Transverse colon (tissue), 4 donors: ENCODE measurements around the gene GARS1.

Experiments
- EP300 ChIP-seq: sonication (generic); formaldehyde crosslinking; IDR thresholded peaks from one replicate; pipeline ENCODE4 v1.6.1; 2017; ENCODE audit warnings: antibody characterized with exemption, low read depth
- POLR2A ChIP-seq: fragments of 450-650 bp; IDR thresholded peaks from one replicate; pipeline ENCODE4 v1.6.1; 2016; ENCODE audit warnings: antibody characterized with exemption, mild to moderate bottlenecking, moderate library complexity
- POLR2AphosphoS5 ChIP-seq, 3 donors: sonication (generic); formaldehyde crosslinking; IDR thresholded peaks; one replicate each; pipeline ENCODE4 v1.6.1; 2016; ENCODE audit warnings: antibody characterized with exemption in 3 of 3
- TF ChIP-seq, protein P1 (sequence below), 5 experiments: fragments of 200-600 bp in 3 of 5; fragments of 450-650 bp in 2 of 5; sonication (generic) in 3 of 5; IDR thresholded peaks; 1 replicate in 2 of 5; 2 replicates in 3 of 5; pipeline ENCODE4 v1.5.1; 2016 to 2017; ENCODE audit warnings: antibody characterized with exemption in 5 of 5, inconsistent platforms in 3 of 5, mild to moderate bottlenecking in 2 of 5, moderate library complexity in 1 of 5

DNA sequence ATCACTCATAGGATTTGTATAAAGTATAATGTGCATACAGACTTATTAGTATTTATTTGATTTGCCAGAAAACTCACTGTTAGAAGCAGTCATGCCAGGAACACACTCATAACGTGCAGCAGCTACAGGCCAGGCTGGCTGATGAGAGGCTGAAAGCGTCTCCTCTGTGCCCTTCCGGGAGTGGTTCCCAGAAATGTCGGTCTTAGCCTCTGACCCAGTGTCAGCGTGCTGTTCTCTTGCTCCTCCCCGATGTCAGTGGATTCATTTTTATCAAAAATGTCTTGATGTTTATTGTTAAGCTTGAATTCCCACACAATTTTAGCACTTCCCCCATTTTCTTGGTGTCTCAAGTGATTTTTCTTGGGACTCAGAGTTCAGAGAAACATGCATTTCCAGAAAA lies 33.3 kb upstream of the GARS1 start:
- no peak for TF ChIP-seq POLR2A
- TF ChIP-seq, protein P1, sequence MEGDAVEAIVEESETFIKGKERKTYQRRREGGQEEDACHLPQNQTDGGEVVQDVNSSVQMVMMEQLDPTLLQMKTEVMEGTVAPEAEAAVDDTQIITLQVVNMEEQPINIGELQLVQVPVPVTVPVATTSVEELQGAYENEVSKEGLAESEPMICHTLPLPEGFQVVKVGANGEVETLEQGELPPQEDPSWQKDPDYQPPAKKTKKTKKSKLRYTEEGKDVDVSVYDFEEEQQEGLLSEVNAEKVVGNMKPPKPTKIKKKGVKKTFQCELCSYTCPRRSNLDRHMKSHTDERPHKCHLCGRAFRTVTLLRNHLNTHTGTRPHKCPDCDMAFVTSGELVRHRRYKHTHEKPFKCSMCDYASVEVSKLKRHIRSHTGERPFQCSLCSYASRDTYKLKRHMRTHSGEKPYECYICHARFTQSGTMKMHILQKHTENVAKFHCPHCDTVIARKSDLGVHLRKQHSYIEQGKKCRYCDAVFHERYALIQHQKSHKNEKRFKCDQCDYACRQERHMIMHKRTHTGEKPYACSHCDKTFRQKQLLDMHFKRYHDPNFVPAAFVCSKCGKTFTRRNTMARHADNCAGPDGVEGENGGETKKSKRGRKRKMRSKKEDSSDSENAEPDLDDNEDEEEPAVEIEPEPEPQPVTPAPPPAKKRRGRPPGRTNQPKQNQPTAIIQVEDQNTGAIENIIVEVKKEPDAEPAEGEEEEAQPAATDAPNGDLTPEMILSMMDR (IDR thresholded peaks at IDR 0.05) = no peak
- no peak for TF ChIP-seq POLR2AphosphoS5 (IDR thresholded peaks at IDR 0.05)
- no peak for TF ChIP-seq EP300
